Measurements from ENCODE around the gene CDKN1C. TPM values are rescaled to one million over a fixed set of nuclear protein-coding genes. Genes with fewer than 3 reads are reported as not detected.

The CDKN1C gene
- total and polyA plus RNA-seq, 2 of the 8 experiments (the other 6 are each of a cell fraction or from before 2014, with no cell fraction given): 12.8 to 14.1 TPM

GRCh38 chr11:2931771-2932738 is 46.5 kb upstream of the CDKN1C start (continued):
- TF ChIP-seq NANOG (IDR thresholded peaks at IDR 0.05; ENCODE audit: insufficient read depth, low read depth, low read length, poor library complexity, severe bottlenecking) (no peak), ZNF274 (IDR thresholded peaks at IDR 0.05; ENCODE audit: borderline replicate concordance, extremely low read depth, low read length) (no peak), EP300 (IDR thresholded peaks at IDR 0.05; ENCODE audit: borderline replicate concordance in 1 of 2, low read depth in 2 of 2, low read length in 2 of 2) (no peak), EZH2 (IDR thresholded peaks at IDR 0.05; ENCODE audit: low read depth, low read length, severe bottlenecking) (no peak), TAF7 (optimal IDR thresholded peaks at IDR 0.05; ENCODE audit: borderline replicate concordance, low read depth, low read length) (no peak), CTBP2 (IDR thresholded peaks at IDR 0.05; ENCODE audit: borderline replicate concordance, insufficient read depth, insufficient read length, low read length) (no peak), USF2 (IDR thresholded peaks at IDR 0.05; ENCODE audit: low read length) (no peak), E2F6 (IDR thresholded peaks at IDR 0.05) (no peak)

All from H1 (cell line).